ENCODE measurements around the gene CACNA1G.

CACNA1G gene

GRCh38 chr17:50676065-50676975 is 115.8 kb downstream of the CACNA1G start:
- no peak for TF ChIP-seq CTCF (IDR thresholded peaks at IDR 0.05; ENCODE audit: low read depth, low read length)
- no peak for DNase-seq (ENCODE audit: low read depth, low spot score)
- no peak overlapping the region for H3K4me3 ChIP-seq (ENCODE audit: low read depth, low read length)
- in situ Hi-C loops (cut with HindIII; ENCODE audit: low sequenced_read_pairs), result no loop called here

All from astrocyte of the spinal cord (primary cell).